ENCODE results near the gene EIF4G1.

- TF ChIP-seq EP300 (IDR thresholded peaks at IDR 0.05; ENCODE audit: borderline replicate concordance in 1 of 2, low read depth in 2 of 2, low read length in 2 of 2) (no peak), CTCF (IDR thresholded peaks at IDR 0.05; ENCODE audit: control extremely low read depth in 1 of 3, insufficient read depth in 1 of 3, low read depth in 1 of 3, low read length in 3 of 3) (no peak), POLR2A (IDR thresholded peaks at IDR 0.05; ENCODE audit: control extremely low read depth in 1 of 2, low read depth in 2 of 2, low read length in 2 of 2) (no peak), HDAC6 (IDR thresholded peaks at IDR 0.05; ENCODE audit: low read depth, low read length) (no peak), KDM5A (IDR thresholded peaks at IDR 0.05; ENCODE audit: low read length) (no peak), EZH2 (IDR thresholded peaks at IDR 0.05; ENCODE audit: low read depth, low read length, severe bottlenecking) (no peak)
Observed at GRCh38 chr3:184325269-184325668, 10.9 kb downstream of the EIF4G1 start.

All from H1 (cell line).